Measurements from ENCODE around the gene SCYL2. TPM values are rescaled to one million over a fixed set of nuclear protein-coding genes. Genes with fewer than 3 reads are reported as not detected.

Gene SCYL2
- total and polyA plus RNA-seq, 2 of the 13 experiments (the other 11 are each of a cell fraction or from before 2014, with no cell fraction given) = 11.4 to 28.8 TPM

- TF ChIP-seq TBX2 (CRISPR knock-in tag; IDR thresholded peaks at IDR 0.05; ENCODE audit: borderline replicate concordance) = 0 out of 2 replicates have a peak, but pooled peaks have one; percentile 37
- no peak for TF ChIP-seq KDM3A (CRISPR knock-in tag; IDR thresholded peaks at IDR 0.05; ENCODE audit: low read depth)
- no peak for TF ChIP-seq MBD4 (IDR thresholded peaks at IDR 0.05; ENCODE audit: borderline replicate concordance, low read length)
- TF ChIP-seq PHF21A (CRISPR knock-in tag; IDR thresholded peaks at IDR 0.05) = 0 out of 2 replicates have a peak, but pooled peaks have one; percentile 34
- TF ChIP-seq MED13 (CRISPR knock-in tag; IDR thresholded peaks at IDR 0.05) = no peak
- 0 out of 2 replicates have a peak, but pooled peaks have one; percentile 65 for TF ChIP-seq CSRNP2 (CRISPR knock-in tag; conservative IDR thresholded peaks at IDR 0.05; ENCODE audit: low read depth)
- TF ChIP-seq MLX (CRISPR knock-in tag; IDR thresholded peaks at IDR 0.05) = no peak
- TF ChIP-seq AGO2 (optimal IDR thresholded peaks at IDR 0.05; ENCODE audit: low read depth, low read length) = peak; percentile 88
- no peak for TF ChIP-seq ZUFSP (CRISPR knock-in tag; IDR thresholded peaks at IDR 0.05; ENCODE audit: borderline replicate concordance)
- no peak for TF ChIP-seq ATF6 (CRISPR knock-in tag; conservative IDR thresholded peaks at IDR 0.05)
- peak; percentile 70 for TF ChIP-seq YEATS4 (CRISPR knock-in tag; IDR thresholded peaks at IDR 0.05; ENCODE audit: borderline replicate concordance)
- TF ChIP-seq SP1 (IDR thresholded peaks at IDR 0.05) = no peak
- peak; percentile 67 for TF ChIP-seq SP1 (CRISPR knock-in tag; IDR thresholded peaks at IDR 0.05)
- TF ChIP-seq SRSF9 (IDR thresholded peaks at IDR 0.05; ENCODE audit: borderline replicate concordance, insufficient read depth, low read depth, low read length, poor library complexity, severe bottlenecking) = no peak
- no peak for TF ChIP-seq ZNF790 (CRISPR knock-in tag; IDR thresholded peaks at IDR 0.05; ENCODE audit: borderline replicate concordance)
- TF ChIP-seq JUN (CRISPR knock-in tag; IDR thresholded peaks at IDR 0.05) = peak; percentile 72; the same call in 1 of the 2 replicates
- TF ChIP-seq ZBTB46 (CRISPR knock-in tag; IDR thresholded peaks at IDR 0.05; ENCODE audit: borderline replicate concordance) = no peak
- TF ChIP-seq MEF2D (CRISPR knock-in tag; IDR thresholded peaks at IDR 0.05) = no peak
- no peak for TF ChIP-seq FLYWCH1 (CRISPR knock-in tag; IDR thresholded peaks at IDR 0.05)
- no peak for TF ChIP-seq RORA (CRISPR knock-in tag; IDR thresholded peaks at IDR 0.05)
- TF ChIP-seq THYN1 (CRISPR knock-in tag; IDR thresholded peaks at IDR 0.05; ENCODE audit: borderline replicate concordance, low read depth) = no peak
Measured at GRCh38 chr12:100266835-100267602, at the start of gene SCYL2, which contains the start of gene DEPDC4 (continued).

All from HepG2 (cell line).